ENCODE results near the gene ADAM22.
"Not testable (repeated sequence)": the region's sequence is repeated elsewhere in the genome, so short reads cannot be mapped to it uniquely, and the experiment has no call there.

Gene ADAM22, protein sequence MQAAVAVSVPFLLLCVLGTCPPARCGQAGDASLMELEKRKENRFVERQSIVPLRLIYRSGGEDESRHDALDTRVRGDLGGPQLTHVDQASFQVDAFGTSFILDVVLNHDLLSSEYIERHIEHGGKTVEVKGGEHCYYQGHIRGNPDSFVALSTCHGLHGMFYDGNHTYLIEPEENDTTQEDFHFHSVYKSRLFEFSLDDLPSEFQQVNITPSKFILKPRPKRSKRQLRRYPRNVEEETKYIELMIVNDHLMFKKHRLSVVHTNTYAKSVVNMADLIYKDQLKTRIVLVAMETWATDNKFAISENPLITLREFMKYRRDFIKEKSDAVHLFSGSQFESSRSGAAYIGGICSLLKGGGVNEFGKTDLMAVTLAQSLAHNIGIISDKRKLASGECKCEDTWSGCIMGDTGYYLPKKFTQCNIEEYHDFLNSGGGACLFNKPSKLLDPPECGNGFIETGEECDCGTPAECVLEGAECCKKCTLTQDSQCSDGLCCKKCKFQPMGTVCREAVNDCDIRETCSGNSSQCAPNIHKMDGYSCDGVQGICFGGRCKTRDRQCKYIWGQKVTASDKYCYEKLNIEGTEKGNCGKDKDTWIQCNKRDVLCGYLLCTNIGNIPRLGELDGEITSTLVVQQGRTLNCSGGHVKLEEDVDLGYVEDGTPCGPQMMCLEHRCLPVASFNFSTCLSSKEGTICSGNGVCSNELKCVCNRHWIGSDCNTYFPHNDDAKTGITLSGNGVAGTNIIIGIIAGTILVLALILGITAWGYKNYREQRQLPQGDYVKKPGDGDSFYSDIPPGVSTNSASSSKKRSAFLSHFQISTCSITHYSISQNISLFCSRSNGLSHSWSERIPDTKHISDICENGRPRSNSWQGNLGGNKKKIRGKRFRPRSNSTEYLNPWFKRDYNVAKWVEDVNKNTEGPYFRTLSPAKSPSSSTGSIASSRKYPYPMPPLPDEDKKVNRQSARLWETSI

DNA sequence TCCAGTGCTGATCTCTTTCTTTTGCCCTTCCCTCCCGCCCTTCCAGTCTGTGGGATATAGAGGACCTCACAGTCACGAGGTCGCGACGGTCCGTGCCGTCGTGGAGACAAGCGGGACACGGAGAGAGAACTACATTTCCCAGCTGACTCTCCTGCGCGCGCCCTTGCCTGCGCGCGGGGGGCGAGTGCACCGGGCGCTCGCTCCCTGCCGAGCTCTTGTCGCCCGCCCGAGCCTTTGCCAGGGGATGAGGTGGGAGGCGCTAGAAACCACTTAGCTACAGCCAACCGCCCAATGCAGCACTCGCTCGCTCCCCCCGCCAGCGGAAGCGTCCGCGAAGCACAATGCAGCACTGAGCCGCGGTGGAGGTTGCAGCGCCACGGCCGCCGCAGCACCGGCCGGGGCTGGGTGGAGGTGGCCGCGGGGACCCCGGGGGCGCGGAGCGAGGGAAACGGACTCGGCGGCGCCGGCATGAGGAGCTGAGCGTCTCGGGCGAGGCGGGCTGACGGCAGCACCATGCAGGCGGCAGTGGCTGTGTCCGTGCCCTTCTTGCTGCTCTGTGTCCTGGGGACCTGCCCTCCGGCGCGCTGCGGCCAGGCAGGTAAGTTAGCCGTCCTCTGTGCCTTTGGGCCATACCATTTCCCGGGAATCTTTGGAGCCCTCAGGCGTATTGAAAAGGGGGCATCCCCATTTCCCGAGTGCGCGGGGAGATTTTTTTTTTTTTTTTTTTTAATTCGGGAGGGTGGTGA lies at the start of gene ADAM22:
ADAM22 (plus strand) TSS at position 299 of the 746 bp plus-strand sequence; CDS start at position 514, 215 bp downstream.
- DNase-seq = peak; percentile 93

GRCh38 chr7:87885018-87885417 lies 49.0 kb upstream of the ADAM22 start:
- DNase-seq = no peak

- DNase-seq = peak; percentile 32
These were observed 47.2 kb upstream of the ADAM22 start for GRCh38 chr7:87886875-87887274.

GRCh38 chr7:87895363-87895762 lies 38.7 kb upstream of the ADAM22 start:
- no peak for DNase-seq

DNA sequence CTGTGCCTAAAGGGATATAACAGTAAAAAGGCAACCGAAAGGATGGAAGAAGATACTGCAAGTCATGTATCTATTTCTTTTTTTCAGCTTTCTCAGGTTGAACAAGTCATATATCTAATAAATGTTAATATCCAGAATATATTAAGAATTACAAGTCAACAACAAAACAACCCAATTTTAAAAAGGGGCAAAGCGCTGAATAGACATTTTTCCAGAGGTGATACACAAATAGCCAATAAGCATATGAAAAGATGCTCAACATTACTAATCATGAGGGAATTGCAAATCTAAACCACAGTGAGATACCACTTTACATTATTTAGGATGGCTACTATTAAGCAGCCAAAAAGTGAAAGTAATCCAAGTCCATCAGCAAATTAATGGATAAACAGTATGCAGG lies 34.8 kb upstream of the ADAM22 start:
- DNase-seq = no peak

- not testable (repeated sequence) for DNase-seq
These were observed 26.7 kb upstream of the ADAM22 start for GRCh38 chr7:87907136-87907906.

DNA sequence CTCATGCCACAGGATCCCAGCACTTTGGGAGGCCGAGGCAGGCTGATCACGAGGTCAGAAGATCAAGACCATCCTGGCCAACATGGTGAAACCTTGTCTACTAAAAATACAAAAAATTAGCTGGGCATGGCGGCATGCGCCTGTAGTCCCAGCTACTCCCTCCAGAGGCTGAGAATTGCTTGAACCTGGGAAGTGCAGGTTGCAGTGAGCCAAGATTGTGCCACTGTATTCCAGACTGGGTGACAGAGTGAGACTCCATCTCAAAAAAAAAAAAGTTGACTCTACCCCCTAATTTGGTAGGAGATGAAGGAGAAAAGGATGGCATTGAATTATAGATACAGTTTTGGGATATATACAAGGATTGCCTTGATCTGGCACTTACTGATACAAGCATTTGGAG lies 25.2 kb upstream of the ADAM22 start:
- not testable (repeated sequence) for DNase-seq

DNA sequence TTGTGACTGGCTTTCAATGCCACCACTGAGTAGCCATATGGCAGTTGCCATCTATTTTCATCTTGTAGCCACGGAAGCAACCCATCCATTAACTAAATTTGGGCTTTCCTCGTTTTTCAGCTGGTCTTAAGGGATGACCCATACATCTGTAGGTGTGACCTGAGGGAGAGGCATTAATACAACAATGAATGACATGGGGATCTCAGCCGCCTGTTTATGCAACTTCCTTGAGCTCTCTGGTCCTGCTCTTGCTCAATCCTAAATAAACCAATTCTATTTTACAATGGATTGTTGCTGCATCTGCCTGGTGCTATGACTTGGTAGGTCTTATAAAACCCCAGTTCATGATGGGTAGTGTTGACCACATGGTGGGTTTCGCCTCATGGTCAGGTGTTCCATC lies 21.9 kb upstream of the ADAM22 start:
- no peak for DNase-seq

DNA sequence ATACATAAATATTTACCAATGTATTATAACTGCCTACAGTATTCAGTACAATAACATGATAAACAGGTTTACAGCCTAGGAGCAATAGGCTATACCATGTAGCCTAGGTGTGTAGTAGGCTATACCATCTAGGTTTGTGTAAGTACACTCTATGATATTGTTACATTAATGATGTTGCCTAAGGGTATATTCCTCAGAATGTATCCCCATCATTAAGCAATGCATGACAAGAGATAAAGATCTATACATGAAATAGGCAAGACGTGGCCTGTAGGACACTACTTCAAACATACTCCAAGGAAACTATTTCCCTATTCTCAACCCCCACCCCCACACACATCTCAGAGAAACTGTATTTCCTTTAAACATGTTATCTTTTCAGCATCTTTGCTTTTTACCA lies 15.3 kb upstream of the ADAM22 start:
- DNase-seq = no peak

- no peak for DNase-seq
These were observed 14.2 kb upstream of the ADAM22 start for GRCh38 chr7:87919875-87920274.

GRCh38 chr7:87920578-87920977 lies 13.5 kb upstream of the ADAM22 start:
- DNase-seq = no peak

DNA sequence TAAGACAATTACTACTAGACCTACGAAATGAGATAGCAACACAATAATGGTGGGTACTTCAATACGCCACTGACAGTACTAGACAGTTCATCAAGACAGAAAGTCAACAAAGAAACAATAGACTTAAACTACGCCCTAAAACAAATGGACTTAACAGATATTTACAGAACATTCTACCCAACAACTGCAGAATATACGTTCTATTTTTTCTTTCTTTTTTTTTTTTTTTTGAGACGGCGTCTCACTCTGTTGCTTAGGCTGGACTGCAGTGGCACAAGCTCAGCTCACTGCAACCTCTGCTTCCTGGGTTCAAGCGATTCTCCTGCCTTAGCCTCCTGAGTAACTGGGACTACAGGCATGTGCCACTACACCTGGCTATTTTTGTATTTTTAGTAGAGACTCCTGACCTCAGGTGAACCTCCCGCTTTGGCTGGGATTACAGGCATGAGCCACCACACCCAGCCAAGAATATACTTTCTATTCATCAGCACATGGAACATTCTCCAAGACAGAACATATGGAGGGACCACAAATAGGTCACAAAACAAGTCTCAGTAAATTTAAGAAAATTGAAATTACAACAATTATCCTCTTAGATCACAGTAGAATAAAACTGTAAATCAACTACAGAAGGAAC lies 11.2 kb upstream of the ADAM22 start:
- not testable (repeated sequence) for DNase-seq

GRCh38 chr7:87926581-87927461 lies 7.2 kb upstream of the ADAM22 start:
- no peak for DNase-seq

GRCh38 chr7:87933605-87933952 lies 472 bp upstream of the ADAM22 start:
- no peak for DNase-seq

DNA sequence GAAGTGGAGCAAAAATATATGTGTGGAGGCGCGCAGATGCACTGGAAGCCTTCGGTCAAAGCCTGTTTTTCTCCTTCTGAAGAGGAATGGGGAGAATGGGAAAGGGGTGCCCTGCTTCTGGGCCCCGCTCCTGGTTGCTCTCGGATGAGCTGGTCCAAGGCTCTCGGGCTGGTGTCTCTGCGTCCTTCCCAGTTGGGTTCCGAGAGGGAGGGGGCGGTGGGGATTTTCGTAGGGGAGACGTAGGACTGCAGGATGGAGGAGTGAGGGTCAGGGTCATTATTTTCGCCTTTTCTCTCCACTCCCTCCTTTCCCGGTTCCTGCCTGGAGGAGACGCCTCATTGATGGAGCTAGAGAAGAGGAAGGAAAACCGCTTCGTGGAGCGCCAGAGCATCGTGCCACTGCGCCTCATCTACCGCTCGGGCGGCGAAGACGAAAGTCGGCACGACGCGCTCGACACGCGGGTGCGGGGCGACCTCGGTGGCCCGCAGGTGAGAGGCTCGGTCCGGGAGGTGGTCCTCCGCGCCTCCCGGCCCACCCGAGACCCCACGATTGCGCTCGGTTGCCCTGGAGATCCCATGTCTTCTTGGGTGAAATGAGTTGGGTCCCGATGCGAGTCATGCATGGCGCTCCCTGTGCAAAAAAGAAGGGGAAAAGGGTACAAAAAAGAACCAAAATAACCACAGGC lies 790 bp downstream of the ADAM22 start:
- DNase-seq = peak; percentile 23

DNA sequence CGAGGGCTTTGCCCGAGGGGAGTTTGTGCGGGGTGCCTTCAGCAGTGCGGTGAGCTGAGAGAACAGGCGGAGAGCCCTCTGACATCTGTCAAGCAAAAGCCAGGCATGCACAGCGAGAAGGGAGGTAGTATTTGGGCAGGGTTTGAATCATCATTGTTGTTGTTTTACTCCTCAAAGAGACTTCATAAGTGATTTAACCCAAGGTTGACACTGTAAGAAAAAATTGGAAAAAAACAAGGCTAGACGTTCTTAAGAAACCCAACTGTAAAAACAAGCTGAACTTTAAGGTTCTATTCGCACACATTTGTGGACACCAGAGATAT lies 1.3 kb downstream of the ADAM22 start:
- no peak for DNase-seq

- no peak for DNase-seq
These were observed 7.1 kb downstream of the ADAM22 start for GRCh38 chr7:87941138-87941537.

DNA sequence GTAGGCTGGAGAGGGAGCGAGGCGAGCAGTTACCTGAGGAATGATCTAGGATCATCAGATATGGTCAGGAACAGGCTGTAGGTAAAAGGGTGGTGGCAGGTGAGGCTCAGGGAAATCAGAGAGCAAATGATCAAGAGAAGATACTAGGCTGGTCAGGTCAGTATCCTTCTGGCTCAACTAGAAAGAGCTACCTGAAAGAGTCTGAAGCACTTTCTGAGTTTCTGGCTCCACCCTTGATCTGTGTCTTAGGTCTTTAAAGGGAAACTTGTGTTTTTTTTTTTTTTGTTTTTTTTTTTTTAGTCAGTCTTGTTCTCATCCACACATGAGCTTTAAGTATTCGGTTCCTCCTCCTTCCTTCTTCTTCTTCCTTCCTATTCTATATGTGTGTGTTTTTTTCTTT lies 10.5 kb downstream of the ADAM22 start:
- DNase-seq = no peak

DNA sequence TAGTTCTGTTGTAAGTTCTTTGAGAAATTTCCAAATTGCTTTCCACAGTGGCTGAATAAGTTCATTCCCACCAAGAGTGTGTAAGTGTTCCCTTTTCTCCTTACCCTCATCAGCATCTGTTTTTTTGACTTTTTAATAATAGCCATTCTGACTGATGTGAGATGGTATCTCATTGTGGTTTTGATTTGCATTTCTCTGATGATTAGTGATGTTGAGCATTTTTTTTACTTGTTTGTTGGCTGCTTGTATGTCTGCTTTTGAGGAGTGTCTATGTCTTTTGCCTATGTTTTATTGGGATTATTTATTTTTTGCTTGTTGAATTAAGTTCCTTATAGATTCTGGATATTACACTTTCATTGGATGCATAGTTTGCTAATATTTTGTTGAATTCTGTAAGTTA lies 11.9 kb downstream of the ADAM22 start:
- DNase-seq = not testable (repeated sequence)

DNA sequence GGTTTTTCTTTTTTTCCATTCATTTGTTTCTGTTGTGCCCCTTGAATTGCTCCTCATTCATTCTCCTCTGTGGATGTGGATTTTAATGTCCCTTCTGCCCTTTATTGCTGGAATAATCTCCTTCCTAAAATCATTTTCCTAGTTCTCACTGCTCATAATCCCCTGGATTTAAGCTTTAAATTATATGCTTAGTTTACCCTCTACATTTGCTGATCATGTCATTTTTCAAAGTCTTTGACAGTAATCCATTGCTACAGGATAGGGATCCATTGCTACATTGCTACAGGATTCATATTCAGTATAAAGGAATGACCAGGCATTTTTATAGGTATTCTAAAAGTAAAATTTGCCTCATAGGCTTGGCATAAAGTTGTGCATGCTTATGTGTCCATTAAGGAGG lies 14.3 kb downstream of the ADAM22 start:
- no peak for DNase-seq

Measured in NCI-H1694 treated with DMSO at 0.1 percent for 48 hours (cell line).